Right ventricle myocardium inferior (tissue), 1 donor: ENCODE data around the gene CPB2. TPM values are rescaled to one million over a fixed set of nuclear protein-coding genes. Genes with fewer than 3 reads are reported as not detected.

Experiments used
- ATAC-seq: fragments of 200-7000 bp; cut with Tn5 transposase; one replicate; pipeline ENCODE4 v1.9.1; 2020; ENCODE audit warnings: mild to moderate bottlenecking, moderate library complexity
- DNase-seq: peaks from one replicate; pipeline ENCODE4 v3.0.0; 2021; ENCODE audit errors: missing footprints
- intact Hi-C: fragments of 100-400 bp; cut with DNase I; formaldehyde crosslinking; loops from one replicate; pipeline ENCODE4 v1.11.0; 2022
- total RNA-seq: library from RNA; stranded (reverse); fragmentation: NEBNext Ultra II Directional; extraction: Animal tissue kit (Norgen Biotek cat#: 25700); gene quantifications from one replicate; pipeline ENCODE4 v1.2.1, GENCODE V29; 2021
- donor health status: DM: no; HTN: yes; CAD: no; lungs with severe emphysema.

The CPB2 gene
- total RNA-seq, 1 donor from 2014 or later, result not detected

DNA sequence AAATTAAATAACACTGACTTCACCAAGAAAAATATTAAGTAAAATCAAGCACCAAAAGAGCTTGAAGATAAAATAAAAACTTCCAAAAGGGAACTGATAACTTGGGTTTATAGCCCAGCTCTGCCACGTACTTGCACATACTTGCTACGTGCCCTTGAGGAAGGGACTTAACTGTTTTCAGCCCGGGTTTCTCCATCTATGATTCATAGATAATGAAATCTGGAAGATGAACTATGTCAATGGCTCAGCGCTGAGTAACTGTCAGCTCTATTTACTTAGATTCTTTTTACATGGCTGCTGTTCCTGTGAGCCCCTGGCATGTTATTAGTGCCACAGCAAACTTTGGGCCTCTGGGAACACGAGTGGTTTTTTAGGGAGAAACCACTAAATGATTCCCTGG is 42.6 kb downstream of the CPB2 start:
- ATAC-seq (no peak), DNase-seq (no peak)
- intact Hi-C loops, result no loop called here

DNA sequence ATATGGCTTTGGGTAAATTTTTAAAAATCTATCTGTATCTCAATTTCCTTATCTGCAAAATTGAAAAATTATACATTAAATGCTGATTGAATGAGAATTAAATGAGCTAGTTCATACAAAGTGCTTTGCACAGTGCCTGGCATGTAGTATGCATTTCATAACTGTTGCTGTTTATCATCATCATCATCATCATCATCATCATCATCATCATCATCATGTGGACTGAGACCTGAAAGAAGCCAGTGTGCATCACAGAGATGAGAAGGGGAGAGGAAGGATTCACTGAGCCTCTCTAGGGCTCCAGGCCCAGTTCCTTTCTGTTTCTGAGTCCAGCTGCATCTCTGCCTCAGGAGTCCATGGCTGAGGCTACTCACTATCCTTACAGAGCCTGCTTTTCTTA is 45.4 kb downstream of the CPB2 start:
- intact Hi-C loops, result no loop called here
- DNase-seq, result no peak

DNA sequence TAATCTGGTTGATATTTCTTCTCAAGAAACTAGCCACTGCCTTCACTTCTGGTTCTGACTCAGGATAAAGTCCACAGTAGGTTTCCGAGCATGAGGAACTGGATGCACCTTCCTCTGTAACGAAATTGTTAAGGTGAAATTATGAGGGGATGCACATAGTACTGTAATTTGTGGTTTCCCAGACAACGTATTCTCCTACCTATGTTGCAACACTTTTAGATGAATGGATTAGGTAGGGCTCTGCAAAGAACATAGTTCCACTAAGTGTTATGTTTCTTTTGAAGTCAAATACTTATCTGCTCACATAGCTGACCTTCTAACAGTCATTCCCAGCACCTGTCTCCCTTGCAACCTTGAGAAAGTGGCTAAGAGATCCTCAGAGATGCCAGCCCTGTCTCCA is 46.6 kb downstream of the CPB2 start:
- no peak for DNase-seq
- intact Hi-C loops, result no loop called here

More for the DNA sequence above, 45.4 kb downstream of the CPB2 start:
- ATAC-seq, result no peak

DNA sequence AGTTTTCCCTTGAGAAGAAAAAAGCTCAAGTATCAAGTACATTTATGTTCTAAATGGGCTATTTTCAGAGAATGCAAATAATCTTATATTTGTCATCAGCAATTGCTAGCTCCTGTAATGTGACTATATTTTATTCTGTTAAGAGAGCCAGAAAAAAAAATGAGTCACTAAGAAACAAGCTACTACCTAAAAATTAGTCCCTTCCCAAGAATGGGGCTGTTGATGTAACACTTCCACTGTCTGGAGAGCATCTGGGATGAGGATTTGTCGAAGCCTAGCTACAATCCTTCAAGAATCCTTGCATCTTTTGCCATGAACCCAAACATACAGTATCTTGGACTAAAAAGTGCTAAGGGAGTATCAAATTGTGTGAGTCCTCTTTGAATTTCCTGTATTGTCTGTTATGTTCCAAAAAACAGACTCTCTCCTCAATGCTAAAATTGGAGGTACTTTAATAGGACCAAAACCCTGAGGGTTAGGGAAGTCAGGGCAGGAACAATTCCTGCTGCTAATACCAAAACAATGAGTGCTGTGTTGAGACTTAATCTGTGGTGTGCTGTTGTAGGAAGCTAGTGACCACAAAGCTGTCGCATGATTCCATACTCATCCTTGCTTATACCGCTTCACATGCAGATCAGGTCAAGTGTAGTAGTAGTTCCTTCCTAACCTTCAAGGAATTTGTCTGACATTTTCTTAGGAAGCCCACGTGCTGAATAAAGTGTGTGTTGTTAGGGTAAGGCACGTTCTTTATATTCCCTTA is 47.4 kb downstream of the CPB2 start:
- DNase-seq (no peak), ATAC-seq (no peak)
- intact Hi-C loops, result no loop called here

More for the DNA sequence above, 46.6 kb downstream of the CPB2 start:
- no peak for ATAC-seq

DNA sequence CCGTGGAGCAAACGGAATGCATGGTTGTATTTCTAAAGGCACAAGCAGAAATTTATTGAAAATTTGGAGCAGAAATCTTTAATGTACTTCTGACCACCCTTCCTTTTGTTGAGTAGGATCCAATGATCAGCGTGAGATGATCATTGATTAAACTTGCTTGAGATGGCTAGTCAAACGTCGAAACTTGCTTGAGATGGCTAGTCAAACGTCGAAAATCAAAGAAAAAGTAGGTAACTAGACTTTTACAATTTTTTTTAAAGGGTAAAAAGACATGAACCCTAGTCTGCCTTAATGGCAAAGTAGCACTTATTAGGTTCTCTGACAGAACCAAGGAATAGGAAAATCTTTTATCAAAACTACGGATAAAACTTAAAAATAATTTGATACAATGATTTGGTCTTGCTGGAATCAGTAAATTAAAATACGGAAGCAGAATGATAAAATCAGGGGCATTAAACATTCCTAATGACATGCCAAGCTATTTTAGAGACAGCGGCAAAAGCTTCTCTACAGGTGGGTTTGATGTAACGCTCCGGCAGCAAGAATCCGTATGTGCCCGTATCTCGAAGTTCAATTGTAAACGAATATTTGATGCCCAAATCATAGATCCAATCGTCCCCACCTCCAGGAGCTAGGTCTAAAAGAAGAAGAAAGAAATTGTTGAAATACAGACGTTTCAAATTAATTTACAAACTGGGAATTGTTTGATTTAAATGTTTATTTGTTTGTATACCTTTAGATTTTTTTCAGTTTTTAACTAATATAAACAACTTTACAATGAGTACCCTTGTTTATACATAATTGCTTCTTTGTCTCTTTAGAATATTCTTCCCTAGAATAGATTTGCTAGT is 51.4 kb downstream of the CPB2 start:
- ATAC-seq (no peak), DNase-seq (no peak)
- intact Hi-C loops, result no loop called here

DNA sequence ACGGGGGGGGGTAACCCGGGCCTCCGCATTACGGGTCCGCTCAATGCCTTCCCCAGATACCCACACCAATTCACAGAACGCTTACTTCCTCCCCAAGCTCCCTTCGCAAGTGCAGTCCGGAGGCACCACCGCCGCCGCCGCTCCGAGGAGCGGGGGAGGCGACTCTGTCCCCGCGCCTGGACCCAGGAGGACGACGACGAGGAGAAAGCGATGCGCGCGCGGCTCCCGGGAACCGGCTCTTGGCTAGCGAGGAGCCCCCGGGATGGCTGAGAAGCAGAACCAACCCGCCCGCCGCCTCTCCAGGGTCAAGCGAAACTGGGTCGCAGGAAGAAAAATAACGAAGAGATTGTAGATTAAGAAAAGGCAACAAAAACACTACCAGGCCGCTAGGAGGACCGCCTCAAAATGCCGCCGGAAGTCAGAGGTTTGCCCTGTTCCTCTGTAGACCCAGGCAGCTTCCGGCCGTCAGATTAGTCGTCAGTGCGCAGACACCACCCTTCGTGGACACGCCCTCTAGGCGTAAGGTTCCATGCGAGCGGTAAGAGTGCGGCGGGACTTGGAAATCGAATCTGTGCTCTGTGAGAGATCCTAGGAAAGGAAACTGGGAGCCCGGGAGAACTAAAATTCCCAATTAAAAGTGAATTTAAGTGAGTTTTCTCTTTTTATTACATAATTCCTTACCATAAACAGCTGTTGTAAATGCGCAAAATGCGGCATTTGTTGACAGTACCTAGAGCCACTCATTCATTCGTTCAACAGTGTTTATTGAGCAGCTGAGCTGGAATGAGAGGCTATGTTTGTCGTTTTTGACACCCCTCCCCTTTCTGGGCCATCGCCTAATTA is 52.3 kb downstream of the CPB2 start, which contains the start of gene ZC3H13:
Gene ZC3H13 (minus strand): TSS at position 428 of the 843 bp plus-strand sequence. CDS start 7,239 bp downstream, outside the sequence.
- intact Hi-C loops, result no loop called here
- ATAC-seq, result peak; percentile 100
- DNase-seq, result peak; percentile 98

DNA sequence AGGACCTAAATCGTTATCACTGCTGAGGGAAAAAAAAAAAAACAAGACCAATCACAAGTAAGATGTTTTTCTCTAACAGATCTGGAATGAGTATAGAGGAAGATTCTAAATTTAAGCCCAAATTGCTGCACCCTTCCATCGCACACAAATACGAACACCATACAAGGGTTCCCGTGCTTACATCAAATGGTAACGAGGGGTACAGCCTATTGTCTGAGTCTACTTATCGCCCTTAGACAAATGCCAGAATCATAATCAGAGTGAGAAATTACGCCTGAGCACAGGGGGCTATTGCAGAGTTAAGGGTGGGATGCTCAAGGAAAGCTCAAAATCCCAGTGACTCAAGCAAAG is 52.9 kb downstream of the CPB2 start:
- intact Hi-C loops, result no loop called here
- DNase-seq (no peak), ATAC-seq (peak; percentile 2)

DNA sequence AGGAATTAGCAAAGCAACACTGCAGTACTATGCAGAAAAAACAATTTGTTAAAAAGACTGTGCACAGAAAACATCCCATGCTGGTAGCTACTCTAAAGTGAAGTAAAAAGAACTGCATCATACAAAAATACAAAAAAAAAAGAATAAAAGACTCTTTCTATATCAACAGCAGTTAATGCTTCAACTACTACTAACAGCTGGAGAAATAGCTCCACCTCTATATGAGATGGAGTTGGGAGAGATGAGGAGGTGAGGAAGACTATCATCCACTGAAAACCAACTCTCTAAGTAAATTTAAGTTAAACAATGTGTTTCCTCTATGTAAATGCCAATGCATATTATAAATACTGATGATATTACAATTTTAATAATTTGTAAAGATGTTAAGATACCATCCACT is 54.1 kb downstream of the CPB2 start:
- intact Hi-C loops, result no loop called here
- ATAC-seq, result no peak

DNA sequence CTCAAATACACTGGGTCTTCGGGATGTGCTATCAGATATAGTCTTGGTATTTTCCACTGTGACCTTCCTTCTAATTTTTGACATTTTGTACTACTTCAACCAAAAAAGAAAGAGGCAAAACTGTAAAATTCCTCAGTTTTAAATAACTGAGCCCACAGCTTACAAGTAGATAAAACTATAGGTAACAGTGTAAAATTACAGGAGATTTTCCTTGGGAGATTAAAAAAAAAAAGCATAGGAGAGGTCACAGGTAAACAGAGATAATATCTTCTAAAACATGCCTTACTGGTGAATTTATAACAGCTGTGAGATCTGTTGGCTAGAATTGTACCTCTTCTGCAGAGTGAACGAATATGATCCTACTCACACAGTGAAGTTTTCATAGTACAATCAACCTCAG is 59.4 kb downstream of the CPB2 start:
- intact Hi-C loops, result no loop called here
- no peak for DNase-seq

More for the DNA sequence above, 54.1 kb downstream of the CPB2 start:
- DNase-seq, result no peak

DNA sequence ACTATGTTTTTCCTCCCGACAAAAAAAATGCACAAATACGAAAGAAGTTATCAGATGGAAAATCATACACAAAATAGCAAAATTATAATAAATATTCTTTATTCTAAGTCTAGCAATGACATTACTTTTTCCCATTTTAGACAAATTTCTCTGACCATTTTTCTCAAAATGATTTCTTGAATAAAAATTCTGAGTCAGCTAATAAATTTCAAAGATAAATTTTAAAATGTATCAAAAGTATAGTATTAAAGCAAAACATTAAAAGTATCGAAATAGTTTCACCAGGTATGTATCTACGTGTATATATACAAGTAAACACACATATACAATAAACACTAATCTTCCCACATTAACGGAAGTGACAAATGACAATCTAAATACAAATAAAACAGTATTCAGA is 61.2 kb downstream of the CPB2 start:
- intact Hi-C loops, result no loop called here
- ATAC-seq, result no peak
- no peak for DNase-seq

More for the DNA sequence above, 59.4 kb downstream of the CPB2 start:
- no peak for ATAC-seq

DNA sequence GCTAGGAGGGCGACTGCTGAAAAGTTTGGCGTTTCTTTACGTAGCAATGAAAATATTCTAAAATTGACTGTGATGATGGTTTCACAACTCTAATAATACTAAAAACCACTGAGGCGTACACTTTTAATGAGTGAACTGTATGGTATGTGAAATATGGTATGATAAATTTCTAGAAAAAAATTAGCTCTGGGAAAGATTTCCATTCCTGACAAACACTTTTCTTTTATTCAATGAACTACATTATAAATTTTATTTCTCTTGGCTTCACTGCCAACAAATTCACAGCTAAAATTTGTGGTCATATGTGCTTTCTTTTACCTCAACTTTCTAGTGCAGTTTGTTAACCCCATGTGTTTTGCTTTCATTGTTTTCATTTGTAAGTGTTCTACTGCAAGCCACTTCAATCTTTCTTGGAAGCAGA is 63.4 kb downstream of the CPB2 start:
- ATAC-seq, result no peak
- intact Hi-C loops, result no loop called here

DNA sequence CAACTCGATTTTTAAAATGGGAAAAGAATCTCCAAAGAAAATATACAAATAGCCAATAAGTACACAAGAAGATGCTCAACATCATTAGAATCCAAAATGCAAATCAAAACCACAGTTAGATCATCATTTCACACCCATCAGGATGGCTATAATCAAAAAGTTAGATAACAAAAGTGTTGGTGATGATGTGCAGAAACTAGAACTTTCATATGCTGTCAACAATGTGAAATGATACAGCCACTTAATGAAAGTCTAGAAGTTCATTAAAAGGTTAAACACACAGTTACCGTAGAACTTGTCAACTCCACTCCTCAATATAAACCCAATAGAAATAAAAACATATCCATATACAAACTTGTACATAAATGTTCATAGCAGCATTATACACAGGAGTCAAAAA is 64.1 kb downstream of the CPB2 start:
- ATAC-seq (no peak), DNase-seq (no peak)
- intact Hi-C loops, result no loop called here

More for the DNA sequence above, 63.4 kb downstream of the CPB2 start:
- no peak for DNase-seq

DNA sequence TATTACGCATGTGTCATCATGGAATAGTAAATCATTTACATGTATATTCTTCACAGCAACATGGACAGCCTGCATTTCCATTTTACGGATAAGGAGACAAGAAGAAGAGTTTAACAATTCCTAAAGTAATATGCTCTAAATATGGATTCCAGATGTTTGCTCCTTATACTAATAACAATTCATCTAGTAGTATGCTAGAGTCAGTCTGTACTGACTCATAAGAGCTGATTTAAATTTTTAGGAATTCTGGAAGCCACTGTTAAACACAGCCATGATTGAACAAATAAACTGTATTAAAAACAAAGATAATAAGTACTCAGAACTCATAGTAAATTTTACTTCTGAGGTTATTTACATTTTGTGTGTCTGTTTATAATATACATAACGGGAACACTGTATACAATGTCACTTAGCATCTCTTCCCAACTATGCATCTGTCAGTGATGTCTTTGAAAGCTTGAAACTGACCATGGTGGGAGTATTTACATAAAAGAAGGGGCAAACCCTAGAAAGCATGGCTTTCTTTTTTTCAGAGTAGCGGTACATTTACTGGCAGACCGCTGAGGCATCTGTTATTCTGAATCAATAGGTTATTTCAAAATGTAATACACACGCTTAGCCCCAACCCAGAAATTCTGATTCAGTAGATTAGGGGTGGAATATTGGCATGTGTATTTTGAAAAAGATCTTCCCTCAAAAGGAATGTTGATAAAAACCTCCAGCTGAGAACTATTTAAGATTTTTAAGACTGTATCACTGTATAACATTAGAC is 65.2 kb downstream of the CPB2 start:
- no peak for DNase-seq
- intact Hi-C loops, result no loop called here

DNA sequence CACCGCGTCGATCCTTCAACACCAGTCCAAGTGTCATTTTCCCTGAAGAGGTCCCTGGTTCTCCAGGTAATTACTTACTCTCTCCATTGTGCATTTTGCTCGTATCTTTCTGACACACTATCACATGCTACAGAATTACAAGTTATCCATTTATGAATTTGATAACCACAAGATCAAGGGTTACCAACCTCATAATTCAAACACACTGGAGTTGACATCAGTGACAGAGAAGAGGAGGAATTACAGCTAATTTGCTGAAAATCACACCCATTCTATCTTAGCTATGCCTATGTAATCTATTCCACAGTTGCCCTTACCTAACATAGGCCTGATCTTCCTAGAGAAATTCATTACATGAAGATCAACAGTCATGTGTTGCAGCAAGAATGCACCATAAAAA is 66.5 kb downstream of the CPB2 start:
- intact Hi-C loops, result no loop called here
- DNase-seq (no peak), ATAC-seq (no peak)

More for the DNA sequence above, 65.2 kb downstream of the CPB2 start:
- no peak for ATAC-seq

DNA sequence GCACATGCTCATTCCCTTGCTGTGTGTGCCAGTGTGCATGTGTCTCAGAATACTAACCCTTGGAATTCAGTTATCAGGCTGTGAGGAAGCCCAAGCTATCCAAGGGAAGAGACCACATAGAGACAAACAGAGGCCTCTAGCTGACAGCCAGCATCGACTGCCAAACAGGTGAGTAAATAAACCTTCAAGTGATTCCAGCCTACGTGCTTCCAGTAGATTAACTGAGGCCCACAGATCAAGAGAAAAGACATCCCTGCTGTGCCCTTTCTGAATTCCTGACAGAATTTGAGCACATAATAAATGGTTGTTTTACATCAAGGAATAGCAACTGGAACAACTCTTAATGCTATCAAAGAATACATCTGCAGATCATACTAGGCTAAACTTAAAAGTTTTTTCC is 69.8 kb downstream of the CPB2 start:
- ATAC-seq, result no peak
- intact Hi-C loops, result no loop called here

DNA sequence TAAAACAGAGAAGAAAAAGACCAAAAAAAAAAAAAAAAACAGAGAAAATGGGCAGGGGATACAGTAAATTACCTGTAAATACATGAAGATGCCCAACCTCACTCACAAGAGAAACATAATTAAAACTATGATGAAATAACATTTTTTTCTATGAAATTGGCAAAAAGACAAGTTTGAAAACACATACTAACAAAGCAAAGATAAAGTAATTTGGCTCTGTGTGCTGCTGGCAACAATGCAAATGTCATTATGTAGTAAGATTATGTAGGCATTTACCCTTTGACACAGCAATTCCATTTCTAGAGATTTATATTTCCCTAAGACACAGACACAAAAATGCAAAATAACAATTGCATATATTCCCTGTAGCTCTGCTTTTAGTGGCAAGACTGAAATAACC is 72.5 kb downstream of the CPB2 start:
- DNase-seq (no peak), ATAC-seq (no peak)
- intact Hi-C loops, result no loop called here

More for the DNA sequence above, 69.8 kb downstream of the CPB2 start:
- DNase-seq, result no peak

DNA sequence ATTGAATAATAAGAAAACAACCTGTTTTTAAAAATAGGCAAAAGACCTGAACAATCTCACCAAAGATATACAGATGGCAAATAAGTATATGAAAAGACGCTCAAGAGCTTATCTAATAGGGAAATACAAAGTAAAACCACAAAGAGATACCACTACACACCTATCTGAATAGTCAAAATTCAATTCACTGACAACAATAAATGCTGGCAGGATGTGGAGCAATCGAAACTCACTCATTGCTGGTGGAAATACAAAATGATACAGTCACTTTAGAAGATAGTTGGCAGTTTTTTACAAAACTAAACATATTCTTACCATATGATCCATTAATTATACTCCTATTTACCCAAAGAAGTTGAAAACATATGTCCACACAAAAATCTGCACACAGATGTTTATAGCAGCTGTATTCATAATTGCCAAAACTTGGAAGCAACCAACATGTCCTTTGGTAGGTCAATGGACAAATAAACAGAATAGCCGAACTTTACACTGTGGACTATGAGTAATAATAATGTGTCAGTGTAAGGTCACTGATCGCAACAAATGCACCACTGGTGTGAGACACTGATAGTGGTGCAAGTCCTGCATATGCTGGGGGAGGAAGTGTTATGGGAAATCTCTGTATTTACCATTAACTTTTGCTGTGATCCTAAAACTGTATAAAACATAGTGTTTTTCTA is 73.1 kb downstream of the CPB2 start:
- DNase-seq, result no peak
- no peak for ATAC-seq
- intact Hi-C loops, result no loop called here

DNA sequence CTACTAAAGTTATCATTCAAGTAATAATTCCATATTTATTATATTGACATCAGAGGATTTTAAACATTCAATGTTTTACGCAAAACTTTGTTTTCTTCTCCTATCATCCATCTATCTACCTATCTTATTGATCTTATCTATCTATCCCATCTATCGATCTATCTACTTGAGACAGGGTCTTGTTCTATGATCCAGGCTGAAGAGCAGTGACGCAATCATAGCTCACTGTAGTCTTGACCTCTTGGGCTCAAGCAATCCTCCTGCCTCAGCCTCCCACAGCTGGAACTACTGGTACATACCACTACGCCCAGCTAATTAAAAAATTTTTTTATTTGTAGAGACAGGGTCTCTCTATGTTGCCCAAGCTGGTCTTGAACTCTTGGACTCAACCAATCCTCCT is 79.7 kb downstream of the CPB2 start:
- no peak for DNase-seq
- ATAC-seq, result no peak
- intact Hi-C loops, result no loop called here
